SU-DHL-6 (cell line): ENCODE measurements around the gene PBX1.

Experiments used
- CTCF ChIP-seq: fragments of 200-600 bp; sonication (generic); IDR thresholded peaks from one replicate; pipeline ENCODE4 v1.5.1; 2017; ENCODE audit warnings: antibody characterized with exemption, mild to moderate bottlenecking, low read length, moderate library complexity; ENCODE audit not compliant: insufficient read depth, poor library complexity, severe bottlenecking
- EZH2phosphoT487 ChIP-seq: fragments of 200-600 bp; sonication (generic), shearing (Covaris generic); conservative IDR thresholded peaks from 2 replicates; pipeline ENCODE4 v1.6.1; 2018; ENCODE audit warnings: mild to moderate bottlenecking, antibody characterized with exemption, low read length, moderate library complexity, mixed read lengths

- TF ChIP-seq CTCF = no peak
- no peak for TF ChIP-seq EZH2phosphoT487
Observed at GRCh38 chr1:164515231-164515630, 43.8 kb upstream of the PBX1 start.
